CD14-positive monocyte (primary cell): ENCODE data around the gene TCF4. TPM values are rescaled to one million over a fixed set of nuclear protein-coding genes. Genes with fewer than 3 reads are reported as not detected.

Source experiments
- DNase-seq, 3 donors: peaks; one replicate each; pipeline ENCODE4 v3.0.0-alpha.2; 2011 to 2022
- H2AFZ ChIP-seq: 2 replicates; pipeline ENCODE4 v1.6.0; 2012; ENCODE audit warnings: mild to moderate bottlenecking, low read depth, low read length, inconsistent platforms; ENCODE audit not compliant: insufficient read depth, poor library complexity, severe bottlenecking
- H3K27ac ChIP-seq, 2 donors: 1 replicate in 1 of 2; 2 replicates in 1 of 2; pipeline ENCODE4 v1.5.1; 2012 to 2013; ENCODE audit warnings: low read length in 2 of 2, control low read depth in 1 of 2, inconsistent platforms in 1 of 2, low read depth in 1 of 2, mild to moderate bottlenecking in 1 of 2
- H3K27me3 ChIP-seq, 2 donors: one replicate each; pipeline versions ENCODE4 v1.6.0 to v1.6.1; 2011 to 2013; ENCODE audit warnings: low read length in 2 of 2; ENCODE audit not compliant: control insufficient read depth in 2 of 2, insufficient read depth in 2 of 2
- H3K36me3 ChIP-seq, 2 donors: replicated peaks in 1 of 2; 1 replicate in 1 of 2; 2 replicates in 1 of 2; pipeline versions ENCODE4 v1.5.1 to v1.6.1; 2012 to 2013; ENCODE audit warnings: low read length in 2 of 2, control low read depth in 1 of 2, inconsistent platforms in 1 of 2, mild to moderate bottlenecking in 1 of 2; ENCODE audit not compliant: insufficient read depth in 2 of 2, control insufficient read depth in 1 of 2
- H3K4me1 ChIP-seq, 2 donors: 1 replicate in 1 of 2; 2 replicates in 1 of 2; pipeline versions ENCODE4 v1.5.1 to v1.6.1; 2012 to 2013; ENCODE audit warnings: low read length in 2 of 2, control low read depth in 1 of 2, inconsistent platforms in 1 of 2, mild to moderate bottlenecking in 1 of 2, moderate library complexity in 1 of 2; ENCODE audit not compliant: insufficient read depth in 2 of 2, control insufficient read depth in 1 of 2
- H3K4me2 ChIP-seq: replicated peaks from 2 replicates; pipeline ENCODE3; 2012; ENCODE audit warnings: low read length, moderate library complexity, mild to moderate bottlenecking; ENCODE audit not compliant: poor library complexity, severe bottlenecking; ENCODE audit errors: extremely low read depth
- H3K4me3 ChIP-seq, 3 experiments: fragments of 200-600 bp in 1 of 3; sonication (generic) in 1 of 3; replicated peaks in 1 of 3; 1 replicate in 2 of 3; 2 replicates in 1 of 3; pipeline ENCODE4 v1.5.1; 2011 to 2013; ENCODE audit warnings: low read length in 3 of 3, mild to moderate bottlenecking in 3 of 3, control low read depth in 2 of 3, low read depth in 2 of 3, inconsistent platforms in 1 of 3, moderate library complexity in 1 of 3
- H3K79me2 ChIP-seq: 2 replicates; pipeline ENCODE4 v1.6.0; 2012; ENCODE audit warnings: mild to moderate bottlenecking, control low read depth, inconsistent platforms, low read length, moderate library complexity; ENCODE audit not compliant: insufficient read depth
- H3K9ac ChIP-seq: 2 replicates; pipeline ENCODE4 v1.6.0; 2017; ENCODE audit warnings: low read length, mild to moderate bottlenecking; ENCODE audit not compliant: insufficient read depth, poor library complexity, severe bottlenecking
- H3K9me3 ChIP-seq, 2 donors: replicated peaks in 1 of 2; 1 replicate in 1 of 2; 2 replicates in 1 of 2; pipeline versions ENCODE4 v1.5.1 to v1.6.1; 2012 to 2013; ENCODE audit warnings: low read length in 2 of 2, control low read depth in 1 of 2; ENCODE audit not compliant: control insufficient read depth in 1 of 2, insufficient read depth in 1 of 2
- H4K20me1 ChIP-seq: 2 replicates; pipeline ENCODE4 v1.6.0; 2012; ENCODE audit warnings: mild to moderate bottlenecking, low read length, control low read depth, moderate library complexity; ENCODE audit not compliant: insufficient read depth
- H3K27ac Mint-ChIP-seq, 7 donors: one replicate each; pipeline ENCODE4 v1.8.0; 2020; ENCODE audit warnings: mild to moderate bottlenecking in 7 of 7, mixed read lengths in 7 of 7, moderate library complexity in 6 of 7, inconsistent platforms in 2 of 7
- H3K27me3 Mint-ChIP-seq, 3 donors: one replicate each; pipeline ENCODE4 v1.8.0; 2021 to 2022; ENCODE audit warnings: low read depth in 3 of 3, mild to moderate bottlenecking in 3 of 3, mixed read lengths in 3 of 3, moderate library complexity in 3 of 3, inconsistent platforms in 1 of 3
- H3K36me3 Mint-ChIP-seq, 2 donors: one replicate each; pipeline ENCODE4 v1.8.0; 2020; ENCODE audit warnings: mixed read lengths in 2 of 2, inconsistent platforms in 1 of 2, mild to moderate bottlenecking in 1 of 2
- H3K4me1 Mint-ChIP-seq: one replicate; pipeline ENCODE4 v1.8.0; 2020; ENCODE audit warnings: mild to moderate bottlenecking, mixed read lengths
- H3K4me3 Mint-ChIP-seq, 2 donors: one replicate each; pipeline ENCODE4 v1.8.0; 2020; ENCODE audit warnings: mild to moderate bottlenecking in 2 of 2, mixed read lengths in 2 of 2, moderate library complexity in 1 of 2
- H3K9me3 Mint-ChIP-seq, 7 donors: one replicate each; pipeline ENCODE4 v1.8.0; 2020 to 2022; ENCODE audit warnings: mixed read lengths in 7 of 7, mild to moderate bottlenecking in 6 of 7, moderate library complexity in 6 of 7, inconsistent platforms in 2 of 7
- WGBS: methylation state at CpG from one replicate; pipeline ENCODE4 v1.1.5; 2013; ENCODE audit warnings: missing lambda C conversion rate; ENCODE audit not compliant: insufficient coverage; 5-methylcytosine and 5-hydroxymethylcytosine counted together
- intact Hi-C, 2 donors: fragments of 100-400 bp; cut with micrococcal nuclease; formaldehyde crosslinking; loops; one replicate each; pipeline versions ENCODE4 v1.15.0 to v1.15.1; 2023
- polyA plus RNA-seq, 3 donors: library from polyadenylated mRNA; depleted of rRNA in 1 of 3; unstranded in 2 of 3; stranded (reverse) in 1 of 3; fragments of 300-500 nt in 2 of 3; fragments of >200 nt in 1 of 3; fragmentation: Illumina TruSeq in 2 of 3; gene quantifications; 1 replicate in 2 of 3; 2 replicates in 1 of 3; pipeline ENCODE4 v1.2.3, GENCODE V29; 2012 to 2021
- TF ChIP-seq, protein P1 (sequence below): fragments of 200-600 bp; IDR thresholded peaks from one replicate; pipeline ENCODE4 v1.8.0; 2022; ENCODE audit warnings: antibody characterized with exemption, mild to moderate bottlenecking

Gene TCF4
- polyA plus RNA-seq, 3 donors, result 5.9 to 12.9 (median 10.7) TPM

DNA sequence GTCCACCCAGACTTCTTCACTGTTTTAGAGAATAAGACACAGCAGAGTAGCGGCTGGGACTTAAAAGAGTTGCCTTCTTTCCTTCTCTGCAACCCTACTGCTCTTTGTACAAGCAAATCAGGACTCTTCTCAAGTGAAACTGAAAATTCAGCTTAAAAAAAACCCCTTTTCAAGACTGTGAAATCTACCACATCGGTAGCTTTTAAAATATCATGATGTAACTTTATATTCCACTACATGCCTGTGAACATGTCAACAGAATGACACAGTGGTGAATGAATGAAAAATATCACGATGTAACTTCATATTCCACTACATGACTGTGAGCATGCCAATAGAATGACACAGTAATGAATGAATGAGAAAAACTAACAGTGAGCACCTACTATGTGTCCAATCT lies 53.4 kb downstream of the TCF4 start:
- H3K4me2 ChIP-seq, result no peak overlapping the region
- DNase-seq, result no peak
- H3K36me3 Mint-ChIP-seq, result no peaks in the 10 kb centered on the region
- no peaks in the 10 kb centered on the region for H3K36me3 ChIP-seq
- no peak overlapping the region for H2AFZ ChIP-seq
- no peaks in the 10 kb centered on the region for H3K4me1 ChIP-seq
- H3K4me3 ChIP-seq, result no peak overlapping the region
- TF ChIP-seq, protein P1, sequence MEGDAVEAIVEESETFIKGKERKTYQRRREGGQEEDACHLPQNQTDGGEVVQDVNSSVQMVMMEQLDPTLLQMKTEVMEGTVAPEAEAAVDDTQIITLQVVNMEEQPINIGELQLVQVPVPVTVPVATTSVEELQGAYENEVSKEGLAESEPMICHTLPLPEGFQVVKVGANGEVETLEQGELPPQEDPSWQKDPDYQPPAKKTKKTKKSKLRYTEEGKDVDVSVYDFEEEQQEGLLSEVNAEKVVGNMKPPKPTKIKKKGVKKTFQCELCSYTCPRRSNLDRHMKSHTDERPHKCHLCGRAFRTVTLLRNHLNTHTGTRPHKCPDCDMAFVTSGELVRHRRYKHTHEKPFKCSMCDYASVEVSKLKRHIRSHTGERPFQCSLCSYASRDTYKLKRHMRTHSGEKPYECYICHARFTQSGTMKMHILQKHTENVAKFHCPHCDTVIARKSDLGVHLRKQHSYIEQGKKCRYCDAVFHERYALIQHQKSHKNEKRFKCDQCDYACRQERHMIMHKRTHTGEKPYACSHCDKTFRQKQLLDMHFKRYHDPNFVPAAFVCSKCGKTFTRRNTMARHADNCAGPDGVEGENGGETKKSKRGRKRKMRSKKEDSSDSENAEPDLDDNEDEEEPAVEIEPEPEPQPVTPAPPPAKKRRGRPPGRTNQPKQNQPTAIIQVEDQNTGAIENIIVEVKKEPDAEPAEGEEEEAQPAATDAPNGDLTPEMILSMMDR, result no peak
- H3K9me3 Mint-ChIP-seq, result peaks cover 0 to 4% (median 0%) of the 10 kb centered on the region in 7 donors
- H3K27ac Mint-ChIP-seq, result no peak overlapping the region
- no peak overlapping the region for H3K4me3 Mint-ChIP-seq
- H3K9ac ChIP-seq, result no peak overlapping the region
- no peaks in the 10 kb centered on the region for H4K20me1 ChIP-seq
- no peaks in the 10 kb centered on the region for H3K27me3 ChIP-seq
- H3K79me2 ChIP-seq, result no peaks in the 10 kb centered on the region
- 100% methylated on average over 1 of the region's 3 CpGs for WGBS
- H3K4me1 Mint-ChIP-seq, result no peaks in the 10 kb centered on the region
- intact Hi-C loops, result no loop called here
- H3K27me3 Mint-ChIP-seq, result no peaks in the 10 kb centered on the region
- H3K27ac ChIP-seq, result no peak overlapping the region
- no peaks in the 10 kb centered on the region for H3K9me3 ChIP-seq

DNA sequence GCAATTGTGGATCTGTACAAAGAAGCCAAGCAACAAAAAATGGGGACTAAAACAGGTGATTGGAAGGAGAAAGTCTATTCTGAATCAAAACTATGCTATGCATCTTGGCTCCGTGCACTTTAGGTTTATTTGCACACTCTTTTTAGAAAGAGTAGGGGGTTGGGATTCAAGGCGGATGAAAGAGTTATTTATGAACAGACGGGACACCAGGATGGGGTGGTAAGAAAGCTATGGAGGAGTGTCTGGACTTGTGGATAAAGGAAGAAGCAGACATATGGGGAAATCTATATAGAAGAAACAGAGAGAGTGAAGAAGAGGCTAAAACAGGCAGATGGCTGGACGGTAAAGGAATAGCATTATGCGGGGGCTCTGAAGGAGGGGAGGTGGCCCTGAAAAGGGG lies 57.8 kb downstream of the TCF4 start:
- Histone ChIP-seq H3K9ac (no peak overlapping the region), H3K27ac (no peak overlapping the region), H3K9me3 (no peaks in the 10 kb centered on the region), H3K36me3 (no peaks in the 10 kb centered on the region), H4K20me1 (no peaks in the 10 kb centered on the region), H3K4me1 (no peaks in the 10 kb centered on the region), H3K4me2 (no peak overlapping the region), H3K27me3 (no peaks in the 10 kb centered on the region), H2AFZ (no peak overlapping the region), H3K4me3 (no peak overlapping the region), H3K79me2 (no peaks in the 10 kb centered on the region)
- Mint-ChIP-seq H3K4me3 (no peak overlapping the region), H3K36me3 (no peaks in the 10 kb centered on the region), H3K27ac (no peak overlapping the region), H3K27me3 (no peaks in the 10 kb centered on the region), H3K4me1 (peaks cover 2% of the 10 kb centered on the region), H3K9me3 (no peaks in the 10 kb centered on the region)
- 92% methylated on average over 3 of the region's 5 CpGs for WGBS
- no peak for DNase-seq
- TF ChIP-seq, protein P1, result no peak
- intact Hi-C loops, result no loop called here
